ENCODE measurements around the gene CASKIN1.
A peak's percentile ranks its signal among the peaks of the same experiment; 100 is the strongest.

Gene CASKIN1

DNA sequence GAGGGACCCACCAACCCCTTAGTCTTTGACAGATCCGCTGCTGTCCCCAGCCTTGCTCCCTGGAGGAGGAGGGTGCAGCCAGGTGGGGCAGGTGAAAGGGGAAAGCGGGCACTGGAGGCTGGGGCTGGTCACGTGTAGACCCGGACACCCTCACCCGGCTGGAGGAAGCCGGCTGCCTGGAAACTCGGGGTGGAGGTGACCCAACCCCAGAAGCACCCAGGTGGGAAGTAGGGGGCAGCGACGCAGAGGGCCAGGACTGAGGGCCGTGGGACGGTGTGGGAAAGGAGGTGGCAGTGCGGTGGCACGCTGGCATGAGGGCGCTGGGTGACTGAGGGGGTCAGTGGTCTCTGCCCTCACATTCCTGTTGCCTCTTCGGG is 38.2 kb downstream of the CASKIN1 start:
- Histone ChIP-seq H3K4me3 (no peak overlapping the region), H3K27ac (peak overlapping the region; percentile 51 to 96)
- TF ChIP-seq, protein P1, sequence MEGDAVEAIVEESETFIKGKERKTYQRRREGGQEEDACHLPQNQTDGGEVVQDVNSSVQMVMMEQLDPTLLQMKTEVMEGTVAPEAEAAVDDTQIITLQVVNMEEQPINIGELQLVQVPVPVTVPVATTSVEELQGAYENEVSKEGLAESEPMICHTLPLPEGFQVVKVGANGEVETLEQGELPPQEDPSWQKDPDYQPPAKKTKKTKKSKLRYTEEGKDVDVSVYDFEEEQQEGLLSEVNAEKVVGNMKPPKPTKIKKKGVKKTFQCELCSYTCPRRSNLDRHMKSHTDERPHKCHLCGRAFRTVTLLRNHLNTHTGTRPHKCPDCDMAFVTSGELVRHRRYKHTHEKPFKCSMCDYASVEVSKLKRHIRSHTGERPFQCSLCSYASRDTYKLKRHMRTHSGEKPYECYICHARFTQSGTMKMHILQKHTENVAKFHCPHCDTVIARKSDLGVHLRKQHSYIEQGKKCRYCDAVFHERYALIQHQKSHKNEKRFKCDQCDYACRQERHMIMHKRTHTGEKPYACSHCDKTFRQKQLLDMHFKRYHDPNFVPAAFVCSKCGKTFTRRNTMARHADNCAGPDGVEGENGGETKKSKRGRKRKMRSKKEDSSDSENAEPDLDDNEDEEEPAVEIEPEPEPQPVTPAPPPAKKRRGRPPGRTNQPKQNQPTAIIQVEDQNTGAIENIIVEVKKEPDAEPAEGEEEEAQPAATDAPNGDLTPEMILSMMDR (IDR thresholded peaks at IDR 0.05): no peak
- DNase-seq (ENCODE audit: low spot score): no peak

DNA sequence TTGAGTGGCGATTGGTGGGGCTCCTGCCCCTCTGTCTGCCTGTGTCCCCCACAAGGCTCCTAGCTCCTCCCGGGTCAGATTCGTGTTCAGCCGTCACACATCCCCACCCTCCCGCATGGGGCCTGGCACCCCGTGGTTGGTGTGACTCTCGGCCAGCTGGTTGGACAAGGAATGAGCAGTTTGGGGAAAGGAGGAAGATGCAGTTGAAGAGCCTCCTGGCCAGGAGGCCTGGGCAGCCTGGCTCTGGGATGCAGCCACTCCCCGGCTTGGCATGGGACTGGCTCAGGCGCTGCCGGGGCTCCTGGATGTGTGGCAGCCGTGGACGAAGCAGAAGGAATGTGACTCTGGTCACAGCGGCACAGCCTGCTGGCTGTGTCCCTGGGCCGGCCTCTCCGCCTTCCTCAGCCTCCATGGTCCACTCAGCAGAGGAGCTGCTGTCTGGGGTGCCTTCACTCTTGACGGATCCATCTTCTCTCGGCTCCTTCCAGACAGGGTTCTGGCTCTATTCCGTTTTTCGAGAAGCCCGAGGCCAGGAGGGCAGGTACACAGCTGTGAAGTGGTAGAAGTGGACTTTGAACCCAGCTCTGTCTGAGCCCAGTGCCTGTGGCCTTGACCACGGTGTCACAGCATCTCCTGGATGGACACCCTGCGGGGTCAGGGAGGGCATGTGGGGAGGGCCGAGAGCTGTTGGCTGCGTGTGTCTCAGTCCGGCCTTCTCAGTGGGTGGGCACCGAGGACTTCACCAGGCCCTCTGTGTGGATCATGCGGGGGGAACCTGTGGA is 38.7 kb downstream of the CASKIN1 start:
- Histone ChIP-seq H3K27ac (peak overlapping the region; percentile 70 to 96), H3K4me3 (peak overlapping the region; percentile 87)
- TF ChIP-seq, protein P1 (IDR thresholded peaks at IDR 0.05): no peak
- DNase-seq (ENCODE audit: low spot score): no peak

DNA sequence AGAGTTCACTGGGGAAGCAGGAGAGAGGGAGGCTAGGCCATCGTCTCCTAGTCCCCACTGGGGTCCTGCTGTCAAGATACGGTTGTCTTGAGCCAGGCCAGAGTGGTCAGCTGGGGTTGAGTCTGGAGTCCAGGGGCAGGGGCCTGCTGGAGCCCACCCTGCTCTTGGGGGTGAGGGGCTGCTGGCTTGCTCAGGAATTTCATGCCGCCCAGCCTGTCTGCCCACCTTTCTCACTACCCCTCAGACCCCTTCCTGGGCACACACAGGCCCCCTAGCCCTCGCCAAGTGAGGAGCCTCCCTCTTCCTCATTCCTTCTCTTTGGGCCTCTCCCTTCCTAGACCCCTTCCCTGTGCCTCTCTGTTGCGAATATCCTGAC is 39.6 kb downstream of the CASKIN1 start:
- TF ChIP-seq, protein P1 (IDR thresholded peaks at IDR 0.05): no peak
- H3K4me3 ChIP-seq: peak overlapping the region; percentile 87
- H3K27ac ChIP-seq: peak overlapping the region; percentile 70 to 96
- no peak for DNase-seq (ENCODE audit: low spot score)

DNA sequence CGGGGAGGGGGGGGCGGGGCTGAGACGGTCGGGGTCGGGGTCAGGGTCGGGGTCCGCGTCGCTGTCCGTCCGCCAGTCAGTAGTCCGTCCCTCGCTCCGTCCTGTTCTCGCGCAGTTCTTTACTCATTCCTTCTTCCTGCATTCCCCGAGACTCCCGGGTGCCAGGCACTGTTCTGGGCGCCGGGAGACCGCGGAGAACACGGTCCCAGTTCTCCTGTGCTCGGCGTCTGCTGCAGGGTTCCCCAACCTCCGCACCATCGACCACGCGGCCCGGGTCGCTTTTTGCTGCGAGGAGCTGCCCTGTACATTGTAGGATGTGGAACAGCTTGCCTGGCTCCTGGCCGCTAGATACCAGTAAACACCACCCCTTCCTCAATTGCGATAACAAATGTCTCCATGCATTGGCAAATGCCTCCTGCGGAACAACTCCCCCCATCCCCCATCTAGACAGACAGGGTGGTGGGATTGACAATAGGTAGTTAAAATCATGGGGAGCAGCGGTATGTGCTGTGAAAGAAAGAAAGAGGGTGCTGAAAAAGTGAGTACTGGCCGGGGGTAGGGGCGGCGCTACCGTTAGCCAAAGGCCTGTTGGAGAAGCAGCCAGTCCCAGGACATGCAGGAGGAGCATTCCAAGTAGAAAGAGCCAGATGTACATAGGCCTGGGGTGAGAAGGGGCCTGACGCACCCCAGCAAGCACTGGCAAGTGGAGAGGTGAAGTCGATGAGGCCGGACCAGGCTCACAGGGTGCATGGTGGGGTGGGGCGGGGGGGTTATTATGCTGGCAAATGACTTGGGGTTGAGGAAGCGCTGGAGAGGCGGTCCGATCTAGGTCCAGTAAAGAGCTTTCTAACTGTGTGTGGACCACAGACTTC is 40.2 kb downstream of the CASKIN1 start:
- no peak for DNase-seq (ENCODE audit: low spot score)
- H3K4me3 ChIP-seq: peak overlapping the region; percentile 87
- TF ChIP-seq, protein P1 (IDR thresholded peaks at IDR 0.05): no peak
- H3K27ac ChIP-seq: peak overlapping the region; percentile 70 to 96

DNA sequence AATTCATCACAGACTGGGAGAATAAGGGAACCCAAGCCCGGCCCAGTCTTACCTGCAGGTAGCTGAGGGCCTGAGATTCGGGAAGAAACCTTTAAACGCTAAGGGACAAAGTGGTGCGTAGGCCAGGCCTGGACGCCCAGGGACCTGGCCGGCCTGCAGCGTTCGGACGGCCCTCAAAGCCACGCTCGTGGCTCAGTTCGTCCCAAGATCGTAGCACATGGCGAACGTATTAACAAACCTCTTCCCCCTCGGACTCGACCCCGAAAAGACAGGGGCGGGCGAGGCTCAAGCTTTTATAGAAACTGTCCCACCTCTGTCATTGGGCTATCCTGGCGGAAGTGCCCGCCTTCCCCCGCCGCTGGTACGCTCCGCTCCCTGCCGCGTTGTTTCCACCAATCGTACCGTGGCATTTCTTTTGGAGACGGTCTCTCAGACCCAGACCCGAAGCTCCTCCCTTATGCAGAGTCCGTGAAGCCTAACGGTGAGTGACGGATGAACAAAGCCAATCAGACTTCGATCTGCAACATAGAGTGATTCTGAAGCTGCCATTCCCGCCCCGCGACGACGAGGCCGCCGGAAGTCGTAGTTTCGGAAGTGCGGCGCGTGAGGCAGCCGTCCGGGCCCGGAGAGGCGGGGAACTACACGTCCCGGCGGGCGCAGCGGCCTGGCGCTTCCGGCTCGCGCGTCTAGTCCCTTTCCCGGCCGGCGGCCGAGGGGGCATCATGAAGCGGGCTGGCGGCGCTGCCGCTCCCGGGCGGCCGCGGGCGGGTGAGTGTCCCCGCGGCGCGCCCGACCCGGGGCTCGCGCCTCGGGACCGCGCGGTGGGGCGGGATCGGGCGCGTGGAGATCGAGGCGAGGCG is 41.1 kb downstream of the CASKIN1 start, which contains the start of gene TRAF7:
TSS of gene TRAF7 (plus strand) at position 692 of the 860 bp plus-strand sequence. CDS start 8,139 bp downstream, outside the sequence.
- TF ChIP-seq, protein P1 (IDR thresholded peaks at IDR 0.05): no peak
- DNase-seq (ENCODE audit: low spot score): peak; percentile 100

DNA sequence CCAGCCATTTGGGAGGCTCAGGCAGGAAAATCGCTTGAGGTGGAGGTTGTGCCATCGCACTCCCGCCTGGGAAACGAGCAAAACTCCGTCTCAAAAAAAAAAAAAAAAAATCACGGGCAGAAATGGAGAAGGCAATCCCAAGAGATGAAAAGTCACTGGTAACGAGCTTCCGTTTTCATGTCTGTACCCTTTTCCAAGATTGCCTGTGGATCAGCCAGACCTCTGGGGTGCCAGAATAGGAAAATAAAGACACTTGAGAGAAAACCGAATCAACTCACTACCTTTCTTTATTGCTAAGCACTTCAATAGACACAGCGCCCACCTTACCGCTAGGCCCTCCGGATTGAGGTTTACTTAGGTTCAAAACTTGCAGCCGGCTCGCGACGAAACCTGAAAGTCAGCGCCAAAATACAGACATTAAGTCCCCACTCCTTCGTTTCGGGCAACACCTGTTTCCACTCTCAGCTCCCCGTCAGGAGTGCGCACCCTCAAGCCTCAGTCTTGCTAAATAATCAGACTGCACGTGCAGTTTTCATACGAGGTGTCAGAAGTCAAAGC is 41.8 kb downstream of the CASKIN1 start:
- H3K4me3 ChIP-seq: peak overlapping the region; percentile 87
- DNase-seq (ENCODE audit: low spot score): no peak
- TF ChIP-seq, protein P1 (IDR thresholded peaks at IDR 0.05): no peak
- peak overlapping the region; percentile 83 for H3K27ac ChIP-seq

More for the DNA sequence above, 41.1 kb downstream of the CASKIN1 start, which contains the start of gene TRAF7:
- H3K27ac ChIP-seq: peak within 1 kb of the TSS; percentile 83 to 96
- peak within 1 kb of the TSS; percentile 87 for H3K4me3 ChIP-seq
